Putamen (tissue), 1 donor: ENCODE data around the gene CRACR2B.

Experiments used
- DNase-seq: peaks from one replicate; pipeline ENCODE4 v3.0.0-alpha.2; 2016; ENCODE audit warnings: low spot score

The CRACR2B gene

DNA sequence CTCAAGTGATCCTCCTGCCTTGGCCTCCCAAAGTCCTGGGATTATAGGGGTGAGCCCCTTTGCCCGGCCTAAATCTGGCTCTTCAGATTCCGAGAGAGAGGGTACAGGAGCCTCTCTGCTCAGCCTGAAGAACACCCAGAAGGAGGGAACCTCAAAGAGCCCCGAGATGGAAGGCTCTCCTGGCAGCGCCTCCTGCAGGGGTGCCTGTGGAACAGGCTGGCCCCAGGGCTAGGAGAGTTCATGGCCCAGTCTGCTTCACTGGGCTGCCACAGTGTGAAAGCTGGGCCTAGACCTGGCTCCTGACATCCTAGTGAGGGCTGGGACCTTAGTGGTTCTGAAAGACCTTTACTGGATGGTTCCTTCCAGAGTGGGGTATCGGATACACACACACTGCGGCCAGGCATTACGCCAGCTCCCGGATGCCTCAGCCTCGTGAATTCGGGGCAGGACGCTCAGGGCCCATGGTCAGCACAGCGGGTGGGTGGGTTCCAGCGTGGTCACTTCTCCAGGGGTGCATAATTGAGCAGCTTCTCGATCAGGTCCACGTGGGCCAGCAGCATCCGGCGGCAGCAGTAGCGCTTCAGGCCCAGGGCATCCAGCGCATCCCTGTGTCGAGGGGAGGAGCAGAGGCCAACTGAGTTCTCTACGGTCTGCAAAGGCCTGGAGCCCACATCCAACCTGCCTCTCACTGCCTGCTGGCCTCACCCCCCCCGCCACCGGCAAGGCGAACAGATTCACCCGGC is 12.3 kb downstream of the CRACR2B start:
- DNase-seq, result no peak

DNA sequence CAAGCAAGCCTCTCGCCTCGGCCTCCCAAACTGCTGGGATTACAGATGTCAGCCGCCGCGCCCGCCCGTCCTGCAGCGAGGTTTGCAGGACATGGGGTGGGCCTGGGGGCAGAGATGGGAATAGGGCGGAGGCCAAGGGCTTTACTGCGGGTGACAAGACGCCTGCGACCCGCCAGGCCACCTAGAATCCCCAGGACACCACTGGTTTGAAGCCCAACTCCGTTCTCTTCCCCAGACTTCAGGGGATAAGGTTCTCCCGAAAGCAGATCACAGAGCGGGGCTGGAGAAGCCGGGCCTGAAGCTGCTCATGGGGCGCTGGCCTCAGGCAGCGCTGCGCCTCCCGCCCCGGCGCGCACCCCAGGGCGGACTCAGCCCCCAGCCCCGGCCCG is 14.3 kb downstream of the CRACR2B start:
- no peak for DNase-seq

DNA sequence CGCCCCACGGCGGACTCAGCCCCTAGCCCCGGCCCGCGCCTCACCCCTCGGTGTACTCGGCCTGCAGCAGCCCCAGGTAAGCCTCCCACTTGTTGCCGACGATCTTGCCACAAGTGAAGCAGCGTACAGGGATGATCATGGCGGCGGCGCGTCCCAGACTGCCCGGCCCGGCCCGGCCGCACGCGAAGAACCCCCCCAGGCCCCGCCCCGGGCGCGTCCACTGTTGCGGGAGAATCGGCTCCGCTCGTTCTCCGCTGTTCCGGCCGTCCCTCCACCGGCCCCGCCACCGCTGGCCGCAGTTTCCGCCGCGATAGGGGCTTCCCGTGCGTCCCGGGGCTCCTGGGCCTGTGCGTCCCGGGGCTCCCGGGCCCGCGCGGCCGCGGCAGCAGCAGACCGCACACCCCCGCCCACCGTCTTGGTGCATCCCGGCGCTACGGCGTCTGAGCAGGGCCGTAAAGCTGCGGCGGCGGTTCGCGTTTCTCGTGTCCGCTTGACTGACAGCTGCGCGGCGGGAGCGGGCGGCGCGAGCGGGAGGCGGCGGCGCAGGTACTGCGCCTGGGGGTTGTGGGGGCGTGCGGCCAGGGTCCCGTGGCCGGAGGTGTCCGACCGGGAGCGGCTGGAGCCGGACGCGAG is 14.8 kb downstream of the CRACR2B start, which contains the start of the genes POLR2L and TSPAN4:
POLR2L (minus strand) TSS at position 160 of the 633 bp plus-strand sequence; CDS start at position 139, 21 bp downstream.
TSPAN4 (plus strand) TSS at position 483 of the 633 bp plus-strand sequence. CDS start 7,453 bp downstream, outside the sequence.
- DNase-seq, result peak; percentile 85

DNA sequence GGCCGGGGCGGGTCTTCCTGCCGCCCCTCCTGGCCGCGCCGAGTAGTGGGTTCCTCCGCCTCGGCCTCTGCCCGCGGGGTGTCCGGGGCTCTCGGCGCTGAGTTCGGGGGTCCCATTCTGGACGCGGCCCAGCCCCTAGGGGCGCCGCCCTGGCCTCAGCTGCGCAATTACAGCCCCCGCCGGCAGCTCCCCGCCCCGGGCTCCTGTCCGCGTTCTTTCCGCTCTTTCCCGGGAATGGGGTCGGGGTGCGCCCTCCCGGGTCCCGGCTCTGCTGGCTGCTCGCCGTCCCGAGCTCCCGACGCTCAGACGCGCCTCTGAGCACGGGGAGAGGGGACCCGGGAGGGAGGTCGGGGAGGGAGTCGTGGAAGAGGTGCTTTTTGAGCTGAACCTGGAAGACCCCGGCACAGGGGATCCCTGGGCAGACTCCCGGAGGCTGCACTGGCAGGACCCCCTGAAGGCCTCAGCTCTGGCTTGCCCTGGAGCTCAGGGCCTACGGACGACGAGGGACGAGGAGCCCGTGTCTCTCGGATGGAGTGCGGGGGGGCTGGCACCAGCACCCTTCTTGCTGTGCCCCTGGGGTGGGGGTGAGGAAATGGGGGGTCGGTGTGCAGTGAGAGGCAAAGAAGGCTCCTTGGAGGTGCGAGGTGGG is 15.5 kb downstream of the CRACR2B start:
- no peak for DNase-seq

DNA sequence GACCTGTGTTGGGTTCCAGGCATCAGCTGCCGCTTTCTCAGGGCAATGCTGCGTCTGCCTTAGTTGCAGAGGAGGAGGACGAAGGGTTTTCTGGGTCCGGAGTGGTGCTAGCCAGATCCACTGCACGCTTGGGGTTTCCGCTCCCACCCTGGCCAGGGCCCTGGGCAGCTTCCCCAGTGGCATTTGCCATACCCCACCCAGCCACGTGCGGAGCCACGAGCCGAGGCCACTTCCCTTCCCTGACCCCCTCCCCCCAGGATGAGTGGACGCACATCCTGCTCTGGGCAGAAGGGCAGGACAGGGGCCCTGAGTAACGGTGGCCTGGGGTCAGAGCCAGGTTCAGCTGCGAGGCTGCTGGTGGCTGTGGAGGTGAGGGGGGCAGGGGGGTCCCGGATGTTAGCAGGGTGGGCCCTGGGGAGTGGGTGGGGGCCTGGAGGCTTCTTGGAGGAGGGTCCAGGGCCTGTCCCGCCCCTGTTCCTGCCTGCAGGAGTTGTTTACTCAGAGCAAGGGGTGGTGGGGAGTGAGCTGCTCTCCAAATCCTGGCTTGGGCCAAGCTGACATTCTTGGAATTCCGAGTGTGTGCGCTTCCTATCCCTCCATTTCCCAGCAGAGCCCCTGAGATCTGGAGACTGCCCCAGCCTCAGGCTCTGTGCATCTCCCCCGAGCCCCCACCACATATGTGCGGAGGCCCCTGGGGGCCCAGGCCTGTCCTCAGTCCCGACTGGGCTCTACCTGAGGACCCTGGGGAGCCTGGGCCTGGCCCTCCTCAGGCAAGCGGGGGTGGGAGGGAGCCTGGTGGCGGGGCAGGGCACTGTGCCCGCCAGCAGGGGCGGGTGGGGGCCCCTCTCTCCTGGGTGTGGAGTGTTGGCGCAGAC is 16.3 kb downstream of the CRACR2B start:
- DNase-seq, result no peak

DNA sequence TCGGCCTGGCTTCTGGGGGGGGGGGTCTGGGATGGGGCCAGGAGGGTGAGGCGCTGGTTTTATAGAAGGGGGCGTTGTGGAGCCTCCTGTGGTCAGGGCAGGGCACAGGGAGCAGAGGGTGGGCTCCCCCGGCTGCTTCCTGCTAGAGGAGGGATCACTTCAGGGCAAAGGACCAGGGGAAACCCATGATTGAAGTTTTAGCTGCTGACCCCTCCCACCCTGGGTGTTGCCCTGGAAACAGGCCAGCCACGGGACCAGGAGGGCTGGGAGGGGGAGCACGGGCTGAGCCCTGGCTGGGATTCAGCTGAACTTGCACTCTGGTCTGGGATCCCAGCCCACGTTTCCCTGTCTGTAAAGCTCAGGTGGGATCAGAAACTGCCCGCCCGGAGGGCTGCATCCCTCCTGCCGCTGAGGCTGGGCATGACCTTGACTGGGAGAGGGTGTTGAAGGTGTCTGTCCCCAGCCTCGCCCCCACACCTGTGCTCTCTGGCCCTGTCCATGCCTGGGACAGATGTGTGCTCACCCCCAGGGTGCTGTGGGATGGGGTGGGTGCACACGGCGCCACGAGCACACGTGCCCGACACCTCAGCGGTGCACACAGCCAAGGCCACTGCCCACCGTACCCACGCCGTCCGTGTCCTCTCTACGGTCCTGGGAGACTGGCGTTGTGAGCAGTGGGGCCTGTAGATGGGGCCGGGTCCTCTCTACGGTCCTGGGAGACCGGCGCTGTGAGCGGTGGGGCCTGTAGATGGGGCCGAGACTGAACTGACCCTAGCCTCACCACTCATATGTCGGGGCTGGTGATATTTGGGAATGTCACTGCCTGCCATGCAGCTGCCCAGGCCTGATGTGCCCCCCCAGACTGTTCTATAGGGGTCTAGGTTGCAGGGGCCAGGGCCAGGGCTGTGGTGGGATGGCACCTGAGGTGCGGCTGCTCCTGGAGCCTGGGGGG is 17.2 kb downstream of the CRACR2B start:
- no peak for DNase-seq

DNA sequence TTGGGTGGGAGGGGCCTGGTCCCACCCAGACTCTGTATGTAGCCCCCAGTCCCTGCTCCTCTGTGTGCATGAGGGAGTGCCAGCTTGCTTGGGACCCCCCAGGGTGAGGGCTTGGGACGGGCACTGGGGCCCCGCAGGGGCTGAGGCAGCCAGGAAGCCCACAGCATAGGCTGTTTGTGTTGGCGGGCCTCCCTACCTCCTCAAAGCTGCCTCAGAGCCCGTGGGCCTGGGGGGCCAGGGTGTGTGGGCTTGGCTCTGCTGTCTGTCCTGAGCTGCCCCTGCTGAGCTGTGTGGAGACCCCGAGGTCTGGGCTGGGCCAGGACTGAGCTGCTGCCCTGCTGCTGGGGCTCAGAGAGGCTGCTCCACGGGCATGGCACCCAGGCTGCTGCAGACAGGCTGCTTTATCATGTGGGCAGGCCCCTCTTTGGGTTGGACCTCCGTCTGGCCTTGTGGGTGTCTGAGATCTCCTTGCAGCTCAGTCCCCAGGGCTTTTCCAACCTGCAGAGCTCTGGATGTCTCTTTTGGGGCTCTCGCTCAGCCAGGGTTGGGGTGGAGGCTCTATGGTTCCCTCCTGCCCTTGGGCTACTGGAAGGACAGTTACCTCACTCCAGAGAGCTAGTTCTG is 18.3 kb downstream of the CRACR2B start:
- DNase-seq, result no peak

DNA sequence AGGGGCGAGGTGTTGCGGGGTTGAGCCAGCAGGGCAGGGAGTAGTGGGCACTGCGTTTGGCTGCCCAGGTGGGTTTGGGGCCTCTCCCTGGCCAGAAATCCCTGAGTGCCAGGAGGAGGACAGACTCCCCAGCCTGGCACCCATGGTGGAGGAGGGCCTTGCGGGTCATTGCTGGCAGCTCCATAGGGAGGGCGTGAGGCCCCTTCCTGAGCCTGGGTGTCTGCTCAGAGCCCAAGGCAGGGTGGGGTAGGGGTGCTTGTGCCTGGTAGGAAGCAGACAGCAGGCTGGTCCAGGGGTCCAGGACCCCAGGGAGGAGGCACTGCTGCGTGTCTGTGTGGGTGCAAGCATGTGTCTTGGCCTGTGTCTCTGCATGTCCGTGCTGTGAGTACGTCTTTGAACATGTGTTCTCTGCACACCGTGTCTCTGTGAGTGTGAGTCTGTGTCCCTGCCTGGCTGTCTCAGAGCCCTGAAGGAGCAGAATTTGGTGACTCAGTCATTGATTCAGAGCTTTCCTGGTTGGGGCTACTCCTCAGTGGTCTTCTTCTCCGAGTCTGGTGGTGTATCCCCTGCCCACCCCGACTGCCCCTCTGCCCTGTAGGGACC is 18.9 kb downstream of the CRACR2B start:
- no peak for DNase-seq

DNA sequence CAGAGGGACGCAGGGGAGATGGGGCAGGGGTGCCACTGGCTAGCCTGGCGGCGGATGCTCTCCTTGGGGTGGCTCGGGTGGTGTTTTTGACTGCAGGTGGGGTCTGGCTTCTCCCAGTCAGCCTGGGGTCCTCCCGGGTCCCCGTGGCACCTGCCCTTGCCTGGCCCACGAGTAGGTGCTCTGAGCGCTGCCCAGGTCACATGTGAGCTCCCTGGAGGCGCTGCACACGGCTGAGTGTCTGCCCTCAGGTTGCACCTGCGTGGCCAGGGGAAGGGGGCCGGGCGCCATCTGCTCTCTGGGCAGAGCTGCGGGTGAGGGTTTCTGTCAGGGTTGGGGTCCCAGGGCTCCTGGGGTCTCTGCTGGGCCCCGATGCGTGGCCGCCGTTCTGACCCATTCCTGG is 20.2 kb downstream of the CRACR2B start:
- DNase-seq, result no peak

DNA sequence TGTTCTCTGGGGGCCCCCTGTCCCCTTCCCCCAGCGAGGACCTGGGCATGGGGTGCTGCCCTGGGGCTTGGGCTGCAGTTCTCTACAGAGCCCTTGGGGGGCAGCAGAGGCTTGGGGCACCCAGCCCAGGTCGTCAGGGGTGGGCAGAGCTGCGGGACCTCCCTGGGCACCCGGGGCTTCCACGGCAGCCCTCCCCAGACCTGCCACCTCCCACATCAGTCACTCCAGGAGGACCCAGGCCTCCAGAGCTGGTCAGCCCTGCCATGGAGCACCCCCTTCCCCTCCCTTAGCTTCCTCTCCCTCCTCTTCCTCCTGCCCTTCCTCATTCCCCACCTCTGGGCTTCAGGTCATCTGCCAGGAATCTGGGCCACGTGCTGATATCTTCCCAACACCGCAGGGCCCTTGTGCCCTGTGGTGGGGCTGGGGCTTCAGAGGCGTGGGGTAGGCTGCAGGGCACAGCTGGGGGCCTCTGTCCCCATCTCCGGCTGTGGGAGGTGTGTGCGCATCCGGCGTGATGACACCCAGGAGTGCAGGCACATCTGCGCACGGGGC is 20.7 kb downstream of the CRACR2B start:
- DNase-seq, result no peak

DNA sequence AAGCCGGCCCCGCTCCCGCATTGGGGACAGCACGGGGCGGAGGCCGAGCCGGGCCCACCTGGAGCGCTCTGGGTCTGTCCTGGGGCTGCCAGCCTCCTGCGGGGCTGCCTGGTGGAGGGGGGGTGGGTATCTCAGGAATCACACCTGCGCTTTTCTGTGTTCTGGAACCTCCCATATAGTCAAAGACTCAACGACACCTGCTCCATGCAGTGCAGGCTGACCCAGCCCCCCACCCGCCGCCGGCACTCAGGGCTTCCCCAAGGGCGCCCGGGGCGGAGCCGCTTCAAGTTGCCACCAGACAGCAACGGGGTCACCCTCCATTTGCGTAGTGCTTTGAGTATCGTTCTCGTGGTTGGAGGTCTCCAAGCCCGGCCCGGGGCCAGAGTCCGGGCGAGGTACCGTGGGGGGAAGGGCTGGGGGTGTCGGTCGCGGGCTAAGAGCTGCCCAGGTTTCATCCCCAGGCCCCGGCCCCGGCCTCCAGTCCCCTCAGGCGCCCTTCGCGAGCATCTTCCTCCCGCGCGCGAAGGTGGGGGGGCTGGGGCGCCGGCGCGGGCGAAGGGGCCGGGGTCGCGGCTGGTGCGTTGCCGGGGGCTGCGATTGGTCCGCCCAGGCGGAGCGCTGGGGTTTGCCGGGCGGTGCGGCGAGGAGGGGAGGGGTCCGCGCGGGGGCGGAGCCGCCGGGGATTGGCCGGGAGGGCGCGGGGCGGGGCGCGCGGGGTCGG is 21.5 kb downstream of the CRACR2B start:
- DNase-seq, result no peak

DNA sequence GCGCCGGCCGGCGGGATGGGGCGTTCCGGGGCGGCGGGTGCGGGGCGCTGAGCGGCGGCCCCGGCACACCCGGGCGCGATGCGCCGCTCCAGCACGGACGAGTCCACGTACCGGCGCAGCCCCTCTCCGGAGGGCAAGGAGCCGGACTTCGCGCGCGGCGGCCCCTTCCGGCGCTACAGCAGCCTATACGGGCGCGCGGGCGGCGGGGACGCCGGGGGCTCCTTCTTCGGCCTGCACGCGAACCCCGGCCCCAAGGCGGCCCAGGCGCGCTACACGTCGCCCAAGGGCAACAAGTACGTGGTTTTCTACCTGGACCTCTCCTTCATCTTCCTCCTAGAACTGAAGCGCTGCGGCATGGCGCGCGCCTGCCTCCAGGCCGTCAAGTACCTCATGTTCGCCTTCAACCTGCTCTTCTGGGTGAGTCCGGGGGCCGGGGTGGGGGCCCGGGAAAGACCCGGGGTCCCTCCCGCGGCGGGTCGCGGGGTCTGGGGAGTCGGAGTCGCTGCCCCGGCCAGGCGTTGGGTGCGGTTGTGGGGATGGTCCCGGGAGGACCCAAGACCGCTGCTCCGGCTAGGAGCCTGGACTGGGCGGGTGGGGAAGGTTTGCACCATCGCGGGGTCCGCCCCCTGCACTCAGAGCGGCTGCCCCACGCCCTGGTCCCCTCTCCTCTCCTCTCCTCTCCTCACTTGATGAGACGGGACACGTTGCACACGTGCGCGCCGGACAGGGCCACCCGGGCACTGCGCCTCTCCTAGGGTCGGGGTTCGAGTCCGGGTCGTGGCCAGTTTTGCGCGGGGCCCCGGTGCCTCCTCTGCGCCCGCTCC is 22.4 kb downstream of the CRACR2B start:
- no peak for DNase-seq

DNA sequence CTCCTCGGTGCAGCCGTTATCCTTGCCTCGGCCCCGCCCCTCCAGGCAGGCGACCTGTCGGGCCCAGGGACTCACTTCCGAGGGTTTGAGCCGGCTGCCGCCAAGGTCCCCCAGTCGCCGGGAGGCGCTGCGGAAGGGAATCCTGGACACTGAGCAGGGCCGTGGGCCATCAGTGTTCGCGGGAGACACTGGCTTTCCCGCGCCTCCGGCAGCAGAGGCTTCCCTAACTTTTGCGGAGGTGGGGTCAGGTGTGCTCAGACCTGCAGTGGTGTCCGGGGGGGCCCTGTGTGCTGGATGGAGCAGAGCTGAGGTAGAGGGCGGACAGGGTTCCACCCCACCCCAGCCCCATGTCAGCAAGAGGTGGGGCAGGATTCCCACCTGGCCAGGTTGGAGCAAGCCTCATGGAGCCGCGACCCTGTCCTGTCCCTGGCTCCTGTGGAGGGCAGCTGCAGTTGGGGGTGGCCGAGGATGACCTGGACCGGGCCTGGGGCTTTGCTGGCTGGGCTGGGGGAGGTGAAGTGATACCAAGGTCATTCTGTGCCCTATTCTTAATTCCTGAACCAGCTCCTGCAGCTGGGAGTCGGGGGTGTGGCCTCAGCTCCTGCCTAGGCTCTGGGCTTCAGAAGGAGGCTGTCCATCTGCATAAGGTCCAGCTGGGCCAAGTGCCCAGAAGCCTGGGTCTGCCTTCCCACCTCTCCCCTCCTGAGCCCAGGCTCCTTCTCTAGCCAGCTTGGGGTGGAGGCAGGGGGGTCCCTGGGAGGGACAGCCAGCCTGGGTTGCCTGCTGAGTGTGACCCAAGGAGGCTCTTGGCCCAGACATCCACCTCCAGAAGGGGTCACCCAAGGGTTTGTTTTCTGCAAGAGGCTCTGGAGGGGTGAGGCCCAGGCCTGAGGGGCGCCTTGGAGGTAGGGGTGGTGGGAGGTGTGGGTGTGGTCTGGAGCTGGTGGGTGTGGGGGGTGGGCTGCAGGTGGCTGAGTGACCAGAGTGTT is 23.4 kb downstream of the CRACR2B start:
- no peak for DNase-seq

DNA sequence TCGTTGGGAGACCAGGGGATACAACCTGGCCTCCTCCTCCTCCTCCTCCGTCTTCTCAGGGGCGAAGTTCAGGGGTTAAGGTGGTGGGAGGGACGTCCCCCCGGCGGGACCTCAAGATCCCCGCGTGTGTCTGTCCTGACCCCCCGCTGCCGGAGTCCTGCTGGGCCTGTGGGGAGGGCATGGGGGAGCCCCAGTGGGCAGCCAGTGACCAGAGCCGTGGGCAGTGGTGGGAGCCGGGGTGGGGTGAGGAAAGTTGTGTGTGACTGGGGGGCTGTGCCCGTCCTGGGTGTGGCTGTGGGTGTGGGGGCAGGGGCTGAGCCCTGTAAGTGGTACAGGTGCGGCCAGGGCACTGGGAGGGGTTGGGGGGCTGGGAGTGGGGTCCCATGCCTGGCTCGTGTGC is 25.0 kb downstream of the CRACR2B start:
- DNase-seq, result no peak

DNA sequence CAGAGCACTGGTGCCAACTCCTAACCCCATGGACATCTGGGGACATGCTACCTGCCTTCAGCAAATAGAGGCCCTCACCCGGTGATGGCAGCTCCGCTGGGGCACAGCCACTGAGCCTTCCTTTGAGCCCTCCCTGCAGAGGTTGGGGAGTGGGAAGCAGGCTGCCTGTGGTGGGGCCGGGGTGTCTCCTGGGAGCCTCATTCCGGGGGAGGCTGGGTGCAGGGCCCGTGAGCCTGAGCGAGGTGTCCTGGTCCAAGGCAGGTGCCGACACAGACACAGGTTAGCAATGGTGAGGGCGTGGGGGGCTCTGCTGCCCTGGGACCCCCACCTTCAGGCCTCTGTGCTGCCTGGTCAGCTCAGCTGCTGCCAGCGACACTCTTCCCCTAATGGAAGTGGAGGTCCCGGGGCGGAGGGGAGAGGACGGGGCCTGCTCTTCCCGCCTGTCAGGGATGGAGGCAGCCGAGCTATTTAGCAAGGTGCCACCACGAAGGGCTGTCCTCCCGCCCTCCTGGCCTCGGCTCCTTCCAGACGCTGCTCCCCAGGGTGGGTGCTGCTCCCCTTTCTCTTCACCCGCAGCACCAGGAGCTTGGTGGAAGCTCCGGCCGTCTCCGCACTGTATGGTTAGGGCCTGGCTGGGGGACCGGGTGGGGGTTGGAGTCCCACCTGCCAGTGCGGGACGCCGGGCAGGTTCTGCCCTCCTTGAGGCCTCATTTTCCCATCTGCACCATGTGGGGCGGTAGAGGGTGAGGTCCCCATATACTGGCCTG is 26.1 kb downstream of the CRACR2B start:
- DNase-seq, result no peak
